Dendritic cell treated with granulocyte-macrophage colony-stimulating factor and Interleukin-4, amounts not matched to agents 40 ng/mL and 50 ng/mL, for 4 days (primary cell): ENCODE measurements around the gene SMCR8.
A peak's percentile ranks its signal among the peaks of the same experiment; 100 is the strongest.
"Not testable (repeated sequence)": the region's sequence is repeated elsewhere in the genome, so short reads cannot be mapped to it uniquely, and the experiment has no call there.

Experiments used
- H3K27ac Mint-ChIP-seq: one replicate; pipeline ENCODE4 v1.8.0; 2022; ENCODE audit warnings: mild to moderate bottlenecking, mixed read lengths
- H3K27me3 Mint-ChIP-seq: one replicate; pipeline ENCODE4 v1.8.0; 2022; ENCODE audit warnings: mild to moderate bottlenecking, mixed read lengths
- H3K36me3 Mint-ChIP-seq: one replicate; pipeline ENCODE4 v1.8.0; 2022; ENCODE audit warnings: low read depth, mixed read lengths
- H3K4me1 Mint-ChIP-seq: one replicate; pipeline ENCODE4 v1.8.0; 2022; ENCODE audit warnings: low read depth, mixed read lengths
- H3K4me3 Mint-ChIP-seq: one replicate; pipeline ENCODE4 v1.8.0; 2022; ENCODE audit warnings: mild to moderate bottlenecking, moderate library complexity, mixed read lengths
- H3K9me3 Mint-ChIP-seq: one replicate; pipeline ENCODE4 v1.8.0; 2022; ENCODE audit warnings: mixed read lengths
- intact Hi-C: fragments of 100-400 bp; cut with micrococcal nuclease; formaldehyde crosslinking; loops from one replicate; pipeline ENCODE4 v1.15.0; 2022

SMCR8 gene

GRCh38 chr17:18356624-18357023, 41.5 kb downstream of the SMCR8 start:
- H3K27me3 Mint-ChIP-seq = no peaks in the 10 kb centered on the region
- peak overlapping the region; percentile 0 for H3K4me3 Mint-ChIP-seq
- H3K27ac Mint-ChIP-seq = peak overlapping the region; percentile 77
- intact Hi-C loops = no loop called here
- peaks cover 9% of the 10 kb centered on the region for H3K4me1 Mint-ChIP-seq
- H3K36me3 Mint-ChIP-seq = peaks cover 23% of the 10 kb centered on the region
- H3K9me3 Mint-ChIP-seq = no peaks in the 10 kb centered on the region

GRCh38 chr17:18360518-18360917, 45.4 kb downstream of the SMCR8 start:
- Mint-ChIP-seq H3K36me3 (peaks cover 6% of the 10 kb centered on the region), H3K27ac (no peak overlapping the region), H3K9me3 (no peaks in the 10 kb centered on the region), H3K4me1 (peaks cover 22% of the 10 kb centered on the region), H3K27me3 (no peaks in the 10 kb centered on the region), H3K4me3 (no peak overlapping the region)
- intact Hi-C loops = no loop called here

- intact Hi-C loops = no loop called here
Observed at GRCh38 chr17:18361837-18362697, 47.0 kb downstream of the SMCR8 start.

GRCh38 chr17:18362698-18363100, 47.6 kb downstream of the SMCR8 start:
- Mint-ChIP-seq H3K9me3 (no peaks in the 10 kb centered on the region), H3K36me3 (peaks cover 6% of the 10 kb centered on the region), H3K27ac (peak overlapping the region; percentile 69), H3K27me3 (no peaks in the 10 kb centered on the region), H3K4me1 (peaks cover 12% of the 10 kb centered on the region), H3K4me3 (peak overlapping the region; percentile 91)
- intact Hi-C loops = loop anchor here (1.0 kb wide), 1 partner anchor 47 kb away; the partner anchor contains the start of gene SMCR8

More at GRCh38 chr17:18361837-18362697, 47.0 kb downstream of the SMCR8 start:
- H3K36me3 Mint-ChIP-seq = peaks cover 6% of the 10 kb centered on the region
- H3K9me3 Mint-ChIP-seq = no peaks in the 10 kb centered on the region
- H3K27me3 Mint-ChIP-seq = no peaks in the 10 kb centered on the region
- H3K4me1 Mint-ChIP-seq = peaks cover 12% of the 10 kb centered on the region
- peak overlapping the region; percentile 69 for H3K27ac Mint-ChIP-seq
- H3K4me3 Mint-ChIP-seq = peak overlapping the region; percentile 91

- Mint-ChIP-seq H3K36me3 (peaks cover 6% of the 10 kb centered on the region), H3K27ac (peak within 1 kb of the TSS; percentile 69), H3K9me3 (no peaks in the 10 kb centered on the region), H3K4me1 (peaks cover 12% of the 10 kb centered on the region), H3K27me3 (peaks cover 4% of the 10 kb centered on the region), H3K4me3 (peak within 1 kb of the TSS; percentile 91)
- intact Hi-C loops = loop anchor here (1.0 kb wide), 1 partner anchor 48 kb away; the partner anchor contains the start of gene SMCR8
Observed at GRCh38 chr17:18363101-18364049, 48.3 kb downstream of the SMCR8 start, which contains the start of gene SHMT1. TSS of gene SHMT1 (minus strand) at chr17:18363550. CDS start at chr17:18355981, 7,569 bp downstream.

GRCh38 chr17:18364166-18364565, 49.1 kb downstream of the SMCR8 start:
- Mint-ChIP-seq H3K36me3 (peaks cover 6% of the 10 kb centered on the region), H3K27me3 (peaks cover 6% of the 10 kb centered on the region), H3K27ac (no peak overlapping the region), H3K4me1 (peaks cover 12% of the 10 kb centered on the region), H3K9me3 (no peaks in the 10 kb centered on the region), H3K4me3 (no peak overlapping the region)
- intact Hi-C loops = no loop called here

- intact Hi-C loops = no loop called here
- Mint-ChIP-seq H3K36me3 (no peaks in the 10 kb centered on the region), H3K4me1 (peaks cover 11% of the 10 kb centered on the region), H3K27ac (no peak overlapping the region), H3K4me3 (no peak overlapping the region), H3K27me3 (peaks cover 28% of the 10 kb centered on the region), H3K9me3 (no peaks in the 10 kb centered on the region)
Observed at GRCh38 chr17:18368946-18369345, 53.9 kb downstream of the SMCR8 start.

GRCh38 chr17:18370761-18371160, 55.7 kb downstream of the SMCR8 start:
- Mint-ChIP-seq H3K27me3 (peaks cover 33% of the 10 kb centered on the region), H3K4me1 (peaks cover 11% of the 10 kb centered on the region), H3K36me3 (peaks cover 6% of the 10 kb centered on the region), H3K4me3 (no peak overlapping the region), H3K9me3 (peaks cover 11% of the 10 kb centered on the region), H3K27ac (no peak overlapping the region)
- intact Hi-C loops = no loop called here

- Mint-ChIP-seq H3K9me3 (peaks cover 12% of the 10 kb centered on the region), H3K4me3 (no peak overlapping the region), H3K27me3 (peaks cover 37% of the 10 kb centered on the region), H3K27ac (no peak overlapping the region), H3K36me3 (peaks cover 6% of the 10 kb centered on the region), H3K4me1 (peaks cover 15% of the 10 kb centered on the region)
- intact Hi-C loops = no loop called here
Observed at GRCh38 chr17:18371455-18371854, 56.4 kb downstream of the SMCR8 start.

- H3K4me1 Mint-ChIP-seq = peaks cover 31% of the 10 kb centered on the region
- H3K4me3 Mint-ChIP-seq, H3K27ac Mint-ChIP-seq, intact Hi-C loops, H3K36me3 Mint-ChIP-seq: not testable (repeated sequence)
- peaks cover 12% of the 10 kb centered on the region for H3K9me3 Mint-ChIP-seq
- peaks cover 38% of the 10 kb centered on the region for H3K27me3 Mint-ChIP-seq
Observed at GRCh38 chr17:18373181-18373580, 58.1 kb downstream of the SMCR8 start.

- peaks cover 12% of the 10 kb centered on the region for H3K9me3 Mint-ChIP-seq
- peaks cover 6% of the 10 kb centered on the region for H3K36me3 Mint-ChIP-seq
- no peak overlapping the region for H3K4me3 Mint-ChIP-seq
- intact Hi-C loops = no loop called here
- no peak overlapping the region for H3K27ac Mint-ChIP-seq
- H3K4me1 Mint-ChIP-seq = peaks cover 33% of the 10 kb centered on the region
- H3K27me3 Mint-ChIP-seq = peaks cover 39% of the 10 kb centered on the region
Observed at GRCh38 chr17:18374216-18374615, 59.1 kb downstream of the SMCR8 start.
